HG03565 (cell line): ENCODE measurements around the gene DNAJC17.

Source experiments
- ATAC-seq: cut with Tn5 transposase; IDR thresholded peaks from one replicate; pipeline ENCODE4 v1.9.1; 2021; ENCODE audit warnings: mild to moderate bottlenecking, moderate library complexity; ENCODE audit not compliant: unreplicated experiment

Gene DNAJC17

DNA sequence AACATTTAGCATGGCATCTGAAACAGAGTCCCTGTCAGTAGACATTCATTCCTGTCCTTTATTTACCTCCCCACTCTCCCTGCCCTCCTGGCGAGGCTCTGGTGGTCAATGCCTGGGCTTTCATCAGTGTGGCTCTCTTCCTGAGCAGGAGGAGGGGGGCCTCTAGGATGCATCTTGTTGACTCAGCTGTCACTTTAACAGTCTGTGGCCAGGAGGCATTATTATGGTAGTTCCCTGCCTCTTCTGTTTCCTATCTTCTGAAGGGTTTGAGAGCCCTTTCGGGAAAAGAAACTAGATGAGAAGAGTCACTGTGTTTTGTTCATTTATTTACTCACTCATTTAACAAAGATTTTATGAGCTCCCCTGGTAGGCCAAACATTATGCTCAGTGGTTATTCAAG lies 23.6 kb upstream of the DNAJC17 start:
- no peak for ATAC-seq

- ATAC-seq: no peak
Observed at GRCh38 chr15:40829115-40829514, 21.8 kb upstream of the DNAJC17 start.

DNA sequence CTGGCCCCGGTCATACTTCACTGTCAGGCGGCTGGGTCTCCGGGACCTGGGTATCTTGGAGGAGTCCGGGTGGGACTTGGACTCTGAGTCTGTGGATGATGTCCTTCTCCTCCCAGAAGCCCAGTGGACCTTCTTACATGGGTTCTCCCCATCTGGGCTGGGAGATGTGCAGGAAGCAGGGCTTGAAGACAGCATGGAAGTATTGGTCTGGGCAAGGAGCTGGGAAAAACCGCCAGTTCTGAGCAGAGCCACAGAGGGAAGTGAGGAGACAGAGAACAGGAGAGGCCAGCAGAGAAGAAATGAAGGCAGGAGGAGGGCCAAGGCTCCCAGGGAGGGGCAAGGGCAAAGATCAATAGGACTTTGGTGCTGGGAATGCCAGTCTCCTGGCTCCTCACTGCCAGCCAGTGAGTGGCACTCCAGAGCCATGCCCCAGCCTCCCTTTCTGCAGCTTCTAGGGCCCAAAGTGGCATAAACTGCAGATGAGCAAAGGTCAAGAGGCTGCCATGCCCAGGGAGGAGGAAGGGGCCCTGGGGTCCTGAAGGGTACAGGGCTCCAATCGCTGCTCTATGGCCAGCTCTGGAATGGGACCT lies 21.3 kb upstream of the DNAJC17 start, which contains the start of gene PPP1R14D:
PPP1R14D (minus strand) TSS at position 262 of the 590 bp plus-strand sequence; CDS start at position 195, 67 bp downstream.
- ATAC-seq: no peak

DNA sequence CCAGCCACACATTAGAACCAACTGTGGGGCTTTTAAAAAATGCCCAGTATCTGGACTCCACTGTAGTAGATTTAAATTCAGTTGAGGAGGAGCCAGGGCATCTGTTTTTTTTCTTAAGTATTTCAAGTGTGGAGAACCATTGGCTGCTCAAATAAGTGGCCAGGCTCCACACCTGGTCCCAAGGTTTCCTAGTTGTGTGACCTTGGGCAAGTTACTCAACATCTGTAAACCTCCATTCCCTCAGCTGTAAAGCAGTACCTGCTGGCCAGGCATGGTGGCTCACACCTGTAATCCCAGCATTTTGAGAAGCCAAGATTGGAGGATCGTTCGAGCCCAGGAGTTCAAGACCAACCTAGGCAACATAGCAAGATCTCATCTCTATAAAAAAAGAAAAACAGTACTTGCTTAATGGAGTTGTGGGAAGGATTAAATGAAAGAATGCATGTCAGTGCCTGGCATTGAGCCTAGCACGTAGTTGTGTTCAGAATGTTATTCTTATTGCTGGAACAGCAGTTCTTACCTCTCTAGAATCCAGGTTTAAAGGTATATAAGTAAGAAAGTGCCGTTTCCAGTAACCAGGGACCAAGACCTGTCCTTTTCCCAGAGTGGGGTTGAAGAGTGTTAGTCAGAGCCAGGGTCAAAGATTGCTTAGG lies 19.3 kb upstream of the DNAJC17 start:
- ATAC-seq: no peak

GRCh38 chr15:40825661-40826422 lies 18.6 kb upstream of the DNAJC17 start:
- ATAC-seq: no peak

DNA sequence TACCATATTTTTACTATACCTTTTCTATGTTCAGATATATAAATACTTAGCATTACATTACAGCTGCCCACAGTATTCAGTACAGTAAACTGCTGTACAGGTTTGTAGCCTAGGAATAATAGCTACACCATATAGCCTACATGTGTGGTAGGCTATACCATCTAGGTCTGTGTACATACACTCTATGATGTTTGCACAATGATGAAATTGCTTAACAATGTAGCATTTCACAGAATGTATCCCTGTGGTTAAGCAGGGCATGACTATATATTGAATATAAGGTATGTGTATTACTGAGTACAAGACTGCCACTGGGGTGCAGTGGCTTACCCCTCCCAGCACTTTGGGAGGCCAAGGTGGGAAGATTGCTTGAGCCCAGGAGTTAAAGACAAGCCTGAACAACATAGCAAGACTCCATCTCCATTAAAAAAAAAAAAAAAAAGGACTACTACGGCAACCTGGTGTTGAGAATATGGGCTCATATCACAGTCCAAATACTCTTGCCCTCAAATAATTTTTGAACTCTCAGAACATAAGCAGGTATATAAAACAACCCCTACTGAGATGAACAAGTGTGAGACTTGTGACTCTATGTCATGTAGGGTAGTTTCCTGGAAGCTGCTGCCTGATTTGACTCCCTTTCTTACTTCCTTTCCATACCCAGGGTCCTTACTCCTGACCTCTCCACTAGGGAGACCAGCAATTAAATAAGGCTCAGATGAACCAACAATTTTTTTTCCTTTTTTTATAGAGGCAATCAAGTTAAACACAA lies 16.5 kb upstream of the DNAJC17 start:
- ATAC-seq: no peak

DNA sequence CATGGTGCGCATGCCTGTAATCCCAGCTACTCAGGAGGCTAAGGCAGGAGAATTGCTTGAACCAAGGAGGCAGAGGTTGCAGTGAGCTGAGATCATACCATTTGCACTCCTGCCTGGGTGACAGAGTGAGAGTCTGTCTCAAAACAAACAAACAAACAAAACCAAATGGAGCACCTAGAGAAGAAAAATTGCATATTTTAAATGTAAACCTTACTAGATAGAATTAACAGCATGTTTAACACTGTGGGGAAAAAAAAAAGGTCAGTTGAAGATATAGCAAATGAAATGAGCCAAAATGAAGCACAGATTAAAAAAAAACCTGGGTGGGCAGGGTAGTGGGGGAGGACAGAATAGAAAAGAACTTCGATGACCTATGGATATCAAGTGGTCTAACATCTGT lies 13.9 kb upstream of the DNAJC17 start:
- ATAC-seq: no peak

DNA sequence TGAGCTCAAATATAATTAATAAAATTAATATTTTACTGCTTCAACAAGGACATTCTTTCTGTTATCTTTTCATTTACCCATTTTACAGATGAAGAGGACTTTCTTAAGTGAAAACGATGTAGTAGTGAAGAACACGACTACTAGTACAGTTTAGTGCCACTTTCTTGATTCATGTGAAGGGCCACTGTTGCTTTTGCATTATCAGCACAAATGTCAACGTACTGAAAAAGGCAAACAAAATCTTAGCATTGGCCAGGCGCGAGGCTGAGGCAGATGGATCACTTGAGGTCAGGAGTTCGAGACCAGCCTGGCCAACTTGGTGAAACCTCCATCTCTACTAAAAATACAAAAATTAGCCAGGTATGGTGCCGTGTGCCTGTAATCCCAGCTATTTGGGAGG lies 11.8 kb upstream of the DNAJC17 start:
- no peak for ATAC-seq

DNA sequence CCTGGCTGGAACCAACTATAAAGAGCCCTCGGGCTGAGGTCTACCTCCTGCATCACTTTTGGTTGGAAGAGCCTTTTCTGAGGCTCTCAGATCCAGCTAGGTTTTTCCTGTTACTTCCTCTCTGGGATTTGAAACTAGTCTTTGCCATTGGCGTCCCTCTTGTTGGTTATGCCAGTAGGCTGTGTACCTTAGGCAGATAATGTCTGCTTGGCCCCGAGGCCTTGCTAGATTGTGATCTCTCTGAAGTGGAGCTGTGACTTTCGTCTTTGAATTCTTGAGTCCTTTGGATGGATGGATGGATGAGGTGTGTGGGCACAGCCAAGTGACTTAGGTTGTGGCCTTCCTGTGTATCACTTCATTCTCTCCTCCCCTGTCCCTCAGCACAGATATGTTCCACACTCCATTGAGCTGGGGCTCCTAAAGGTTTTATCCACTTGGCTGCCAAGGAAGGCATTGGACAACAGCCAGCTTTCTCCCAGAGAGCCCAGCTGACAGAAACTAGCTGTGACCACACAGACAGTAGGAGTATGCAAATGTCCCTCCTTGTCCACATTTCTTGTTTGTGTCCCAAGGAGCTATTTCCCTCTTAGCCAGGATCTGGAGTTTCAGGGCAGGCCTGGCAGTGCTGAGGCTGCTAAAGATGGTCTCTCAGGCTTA lies 7.9 kb upstream of the DNAJC17 start:
- no peak for ATAC-seq

- no peak for ATAC-seq
Observed at GRCh38 chr15:40812721-40813425, 5.6 kb upstream of the DNAJC17 start.

- no peak for ATAC-seq
Observed at GRCh38 chr15:40808861-40809450, 1.7 kb upstream of the DNAJC17 start.

- no peak for ATAC-seq
Observed at GRCh38 chr15:40807888-40808461, 702 bp upstream of the DNAJC17 start.

GRCh38 chr15:40806672-40807027 lies 623 bp downstream of the DNAJC17 start:
- no peak for ATAC-seq

- no peak for ATAC-seq
Observed at GRCh38 chr15:40803688-40804087, 3.6 kb downstream of the DNAJC17 start.

DNA sequence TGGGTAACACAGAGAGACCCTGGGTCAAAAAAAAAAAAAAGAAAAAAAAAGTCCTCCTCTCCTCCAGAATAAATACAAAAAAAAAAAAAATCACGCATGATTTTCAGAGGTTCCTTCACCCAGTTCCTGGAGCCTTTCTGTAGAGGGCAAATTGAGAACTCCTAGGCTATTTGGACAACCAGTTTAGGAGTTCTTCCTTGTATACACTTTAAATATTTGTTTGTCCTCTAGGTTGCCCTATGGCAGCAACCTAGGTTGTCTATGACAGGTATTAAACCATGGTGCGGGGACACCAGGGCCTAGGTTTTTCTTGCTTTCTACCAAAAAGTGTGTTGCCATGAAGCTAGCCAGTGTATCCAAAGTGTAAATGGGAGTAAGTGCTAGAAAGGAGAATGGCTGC lies 4.2 kb downstream of the DNAJC17 start:
- no peak for ATAC-seq

DNA sequence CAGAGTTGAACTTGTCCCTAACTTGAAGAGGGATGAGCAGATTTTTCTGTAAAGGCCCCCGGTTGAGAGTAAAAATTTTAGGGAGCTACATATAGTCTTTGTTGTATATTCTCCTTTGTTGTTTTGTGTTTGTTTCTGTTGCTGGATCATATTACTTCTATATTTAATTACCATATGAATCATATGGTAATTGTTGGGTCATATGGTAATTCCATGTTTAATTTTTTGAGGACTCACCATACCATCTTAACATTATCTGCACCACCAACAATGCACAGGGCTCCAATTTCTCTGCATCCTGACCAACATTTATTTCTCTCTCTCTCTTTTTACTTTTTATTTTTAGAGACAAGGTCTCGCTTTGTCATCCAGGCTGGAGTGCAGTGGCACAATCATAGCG lies 7.8 kb downstream of the DNAJC17 start:
- ATAC-seq: no peak

GRCh38 chr15:40796512-40796911 lies 10.8 kb downstream of the DNAJC17 start:
- no peak for ATAC-seq

GRCh38 chr15:40796041-40796440 lies 11.2 kb downstream of the DNAJC17 start:
- no peak for ATAC-seq

- no peak for ATAC-seq
Observed at GRCh38 chr15:40793216-40793989, 13.9 kb downstream of the DNAJC17 start.
